D721Med (cell line): Measurements from ENCODE around the gene ACRBP.
A peak's percentile ranks its signal among the peaks of the same experiment; 100 is the strongest.

Source experiments
- DNase-seq: peaks from one replicate; pipeline ENCODE4 v3.0.0; 2011; ENCODE audit warnings: low spot score; ENCODE audit not compliant: insufficient read length
- FAIRE-seq: peaks from 2 replicates; lab custom pipeline; 2011; peaks lifted over from hg19 to GRCh38; lab: Jason Lieb, UNC
- CTCF ChIP-seq: IDR thresholded peaks from 2 replicates; pipeline ENCODE4 v1.5.1; 2012; ENCODE audit warnings: mild to moderate bottlenecking, control low read depth; ENCODE audit not compliant: insufficient read depth; ENCODE audit errors: missing control alignments

The ACRBP gene

GRCh38 chr12:6667559-6668210 is 20.5 kb upstream of the ACRBP start:
- no peak for FAIRE-seq
- DNase-seq: no peak
- peak; percentile 19 for TF ChIP-seq CTCF

DNA sequence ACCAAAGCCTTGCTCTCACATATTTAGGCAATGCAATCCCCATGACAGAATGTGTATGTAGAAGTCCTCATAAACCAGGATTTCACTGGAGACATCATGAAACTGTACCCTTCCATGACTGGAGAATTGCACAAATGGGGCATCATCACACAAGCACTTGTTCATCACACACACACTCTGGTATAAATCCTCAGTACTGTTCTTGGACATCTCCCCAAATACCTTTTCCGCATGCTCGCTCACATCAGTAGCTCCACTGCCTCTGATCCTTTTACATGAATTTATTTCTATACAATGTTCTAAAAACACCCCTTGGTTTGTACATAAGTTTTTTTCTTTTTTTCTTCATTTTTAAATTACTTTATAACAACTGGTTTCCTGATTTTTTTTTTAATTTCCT is 19.0 kb upstream of the ACRBP start:
- DNase-seq (no peak), FAIRE-seq (no peak)
- no peak for TF ChIP-seq CTCF

DNA sequence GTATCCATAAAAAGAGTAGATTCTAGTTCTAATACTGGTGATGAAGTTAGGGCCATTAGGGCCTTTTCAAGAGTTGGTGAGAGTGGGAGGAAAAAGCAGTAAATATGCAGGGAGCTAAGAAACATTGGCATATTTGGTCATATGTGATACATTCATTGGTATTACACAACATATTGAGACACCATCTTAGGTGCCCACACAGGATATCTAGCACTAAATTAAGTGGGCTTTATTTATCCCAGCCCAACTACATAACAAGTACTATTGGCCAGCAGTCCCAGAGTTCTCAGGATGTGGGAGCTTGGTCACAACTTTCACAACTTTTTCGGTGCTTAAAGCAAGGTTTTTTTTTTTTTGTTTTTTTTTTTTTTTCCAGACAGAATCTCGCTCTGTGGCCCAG is 17.7 kb upstream of the ACRBP start:
- FAIRE-seq (no peak), DNase-seq (no peak)
- no peak for TF ChIP-seq CTCF

GRCh38 chr12:6662906-6663742 is 15.9 kb upstream of the ACRBP start, which contains the start of gene ING4:
ING4 (minus strand) TSS chr12:6663119; CDS start chr12:6663101, 18 bp downstream.
- FAIRE-seq (no peak), DNase-seq (peak; percentile 82)
- TF ChIP-seq CTCF: no peak

GRCh38 chr12:6662602-6662905 is 15.3 kb upstream of the ACRBP start:
- no peak for DNase-seq
- FAIRE-seq: no peak
- no peak for TF ChIP-seq CTCF

- no peak for DNase-seq
- TF ChIP-seq CTCF: no peak
- no peak for FAIRE-seq
These were observed 6.8 kb upstream of the ACRBP start for GRCh38 chr12:6653987-6654386.

- FAIRE-seq (no peak), DNase-seq (no peak)
- TF ChIP-seq CTCF: no peak
These were observed 6.1 kb upstream of the ACRBP start for GRCh38 chr12:6653342-6653741.
